CD14-positive monocyte (primary cell): ENCODE results near the gene ING4. TPM values are rescaled to one million over a fixed set of nuclear protein-coding genes. Genes with fewer than 3 reads are reported as not detected.

Experiments used
- DNase-seq, 3 donors: peaks; one replicate each; pipeline ENCODE4 v3.0.0-alpha.2; 2011 to 2022
- H2AFZ ChIP-seq: 2 replicates; pipeline ENCODE4 v1.6.0; 2012; ENCODE audit warnings: mild to moderate bottlenecking, low read depth, low read length, inconsistent platforms; ENCODE audit not compliant: insufficient read depth, poor library complexity, severe bottlenecking
- H3K27ac ChIP-seq, 2 donors: 1 replicate in 1 of 2; 2 replicates in 1 of 2; pipeline ENCODE4 v1.5.1; 2012 to 2013; ENCODE audit warnings: low read length in 2 of 2, control low read depth in 1 of 2, inconsistent platforms in 1 of 2, low read depth in 1 of 2, mild to moderate bottlenecking in 1 of 2
- H3K27me3 ChIP-seq, 2 donors: one replicate each; pipeline versions ENCODE4 v1.6.0 to v1.6.1; 2011 to 2013; ENCODE audit warnings: low read length in 2 of 2; ENCODE audit not compliant: control insufficient read depth in 2 of 2, insufficient read depth in 2 of 2
- H3K36me3 ChIP-seq, 2 donors: replicated peaks in 1 of 2; 1 replicate in 1 of 2; 2 replicates in 1 of 2; pipeline versions ENCODE4 v1.5.1 to v1.6.1; 2012 to 2013; ENCODE audit warnings: low read length in 2 of 2, control low read depth in 1 of 2, inconsistent platforms in 1 of 2, mild to moderate bottlenecking in 1 of 2; ENCODE audit not compliant: insufficient read depth in 2 of 2, control insufficient read depth in 1 of 2
- H3K4me1 ChIP-seq, 2 donors: 1 replicate in 1 of 2; 2 replicates in 1 of 2; pipeline versions ENCODE4 v1.5.1 to v1.6.1; 2012 to 2013; ENCODE audit warnings: low read length in 2 of 2, control low read depth in 1 of 2, inconsistent platforms in 1 of 2, mild to moderate bottlenecking in 1 of 2, moderate library complexity in 1 of 2; ENCODE audit not compliant: insufficient read depth in 2 of 2, control insufficient read depth in 1 of 2
- H3K4me2 ChIP-seq: replicated peaks from 2 replicates; pipeline ENCODE3; 2012; ENCODE audit warnings: low read length, moderate library complexity, mild to moderate bottlenecking; ENCODE audit not compliant: poor library complexity, severe bottlenecking; ENCODE audit errors: extremely low read depth
- H3K4me3 ChIP-seq, 3 experiments: fragments of 200-600 bp in 1 of 3; sonication (generic) in 1 of 3; replicated peaks in 1 of 3; 1 replicate in 2 of 3; 2 replicates in 1 of 3; pipeline ENCODE4 v1.5.1; 2011 to 2013; ENCODE audit warnings: low read length in 3 of 3, mild to moderate bottlenecking in 3 of 3, control low read depth in 2 of 3, low read depth in 2 of 3, inconsistent platforms in 1 of 3, moderate library complexity in 1 of 3
- H3K79me2 ChIP-seq: 2 replicates; pipeline ENCODE4 v1.6.0; 2012; ENCODE audit warnings: mild to moderate bottlenecking, control low read depth, inconsistent platforms, low read length, moderate library complexity; ENCODE audit not compliant: insufficient read depth
- H3K9ac ChIP-seq: 2 replicates; pipeline ENCODE4 v1.6.0; 2017; ENCODE audit warnings: low read length, mild to moderate bottlenecking; ENCODE audit not compliant: insufficient read depth, poor library complexity, severe bottlenecking
- H3K9me3 ChIP-seq, 2 donors: replicated peaks in 1 of 2; 1 replicate in 1 of 2; 2 replicates in 1 of 2; pipeline versions ENCODE4 v1.5.1 to v1.6.1; 2012 to 2013; ENCODE audit warnings: low read length in 2 of 2, control low read depth in 1 of 2; ENCODE audit not compliant: control insufficient read depth in 1 of 2, insufficient read depth in 1 of 2
- H4K20me1 ChIP-seq: 2 replicates; pipeline ENCODE4 v1.6.0; 2012; ENCODE audit warnings: mild to moderate bottlenecking, low read length, control low read depth, moderate library complexity; ENCODE audit not compliant: insufficient read depth
- H3K27ac Mint-ChIP-seq, 7 donors: one replicate each; pipeline ENCODE4 v1.8.0; 2020; ENCODE audit warnings: mild to moderate bottlenecking in 7 of 7, mixed read lengths in 7 of 7, moderate library complexity in 6 of 7, inconsistent platforms in 2 of 7
- H3K27me3 Mint-ChIP-seq, 3 donors: one replicate each; pipeline ENCODE4 v1.8.0; 2021 to 2022; ENCODE audit warnings: low read depth in 3 of 3, mild to moderate bottlenecking in 3 of 3, mixed read lengths in 3 of 3, moderate library complexity in 3 of 3, inconsistent platforms in 1 of 3
- H3K36me3 Mint-ChIP-seq, 2 donors: one replicate each; pipeline ENCODE4 v1.8.0; 2020; ENCODE audit warnings: mixed read lengths in 2 of 2, inconsistent platforms in 1 of 2, mild to moderate bottlenecking in 1 of 2
- H3K4me1 Mint-ChIP-seq: one replicate; pipeline ENCODE4 v1.8.0; 2020; ENCODE audit warnings: mild to moderate bottlenecking, mixed read lengths
- H3K4me3 Mint-ChIP-seq, 2 donors: one replicate each; pipeline ENCODE4 v1.8.0; 2020; ENCODE audit warnings: mild to moderate bottlenecking in 2 of 2, mixed read lengths in 2 of 2, moderate library complexity in 1 of 2
- H3K9me3 Mint-ChIP-seq, 7 donors: one replicate each; pipeline ENCODE4 v1.8.0; 2020 to 2022; ENCODE audit warnings: mixed read lengths in 7 of 7, mild to moderate bottlenecking in 6 of 7, moderate library complexity in 6 of 7, inconsistent platforms in 2 of 7
- WGBS: methylation state at CpG from one replicate; pipeline ENCODE4 v1.1.5; 2013; ENCODE audit warnings: missing lambda C conversion rate; ENCODE audit not compliant: insufficient coverage; 5-methylcytosine and 5-hydroxymethylcytosine counted together
- intact Hi-C, 2 donors: fragments of 100-400 bp; cut with micrococcal nuclease; formaldehyde crosslinking; loops; one replicate each; pipeline versions ENCODE4 v1.15.0 to v1.15.1; 2023
- polyA plus RNA-seq, 3 donors: library from polyadenylated mRNA; depleted of rRNA in 1 of 3; unstranded in 2 of 3; stranded (reverse) in 1 of 3; fragments of 300-500 nt in 2 of 3; fragments of >200 nt in 1 of 3; fragmentation: Illumina TruSeq in 2 of 3; gene quantifications; 1 replicate in 2 of 3; 2 replicates in 1 of 3; pipeline ENCODE4 v1.2.3, GENCODE V29; 2012 to 2021
- TF ChIP-seq, protein P1 (sequence below): fragments of 200-600 bp; IDR thresholded peaks from one replicate; pipeline ENCODE4 v1.8.0; 2022; ENCODE audit warnings: antibody characterized with exemption, mild to moderate bottlenecking

The ING4 gene
- polyA plus RNA-seq, 3 donors, result 62.2 to 67.1 (median 64.0) TPM

DNA sequence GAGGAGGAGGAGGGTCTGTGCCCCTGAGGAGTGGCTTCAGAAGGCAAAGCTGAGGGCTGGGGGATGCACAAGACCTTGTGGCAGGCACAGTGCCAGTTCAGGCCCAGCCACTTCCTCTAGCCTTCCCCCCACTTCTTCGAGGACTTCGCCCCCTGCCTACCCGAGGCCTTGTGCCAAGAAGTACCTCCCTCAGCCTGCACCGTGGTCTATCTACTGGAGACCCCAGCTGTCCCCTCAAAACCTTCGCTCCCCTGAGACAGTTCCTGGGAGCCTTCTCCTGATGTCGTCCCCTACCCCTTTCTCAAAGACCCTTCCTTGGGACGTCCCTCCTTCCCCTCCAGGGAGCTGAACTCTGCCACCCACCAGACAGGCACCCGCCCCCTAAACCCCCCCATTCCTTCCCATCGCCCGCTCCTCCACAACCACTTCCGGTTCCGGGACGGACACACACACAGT lies 25.7 kb upstream of the ING4 start:
- WGBS, result 0% methylated on average over 6 of the region's 13 CpGs
- Histone ChIP-seq H4K20me1 (peaks cover 28% of the 10 kb centered on the region), H3K4me1 (peaks cover 36 to 41% of the 10 kb centered on the region in 2 donors), H3K27ac (peak overlapping the region; percentile 84 to 95), H3K79me2 (peaks cover 73% of the 10 kb centered on the region), H3K27me3 (no peaks in the 10 kb centered on the region), H3K36me3 (peaks cover 6 to 25% of the 10 kb centered on the region in 2 donors), H3K9ac (peak overlapping the region; percentile 95), H3K4me2 (peak overlapping the region; percentile 83), H2AFZ (peak overlapping the region; percentile 80), H3K9me3 (no peaks in the 10 kb centered on the region), H3K4me3 (peak overlapping the region; percentile 69 to 95 (median 82))
- Mint-ChIP-seq H3K36me3 (peaks cover 26 to 32% of the 10 kb centered on the region in 2 donors), H3K4me1 (peaks cover 62% of the 10 kb centered on the region), H3K27ac (peak overlapping the region; percentile 93 to 98 (median 96)), H3K4me3 (peak overlapping the region; percentile 87 to 93), H3K9me3 (no peaks in the 10 kb centered on the region), H3K27me3 (peaks cover 1 to 3% (median 2%) of the 10 kb centered on the region in 3 donors)
- intact Hi-C loops, result loop anchor here in 1 of 2 donors (5.0 to 10.0 kb wide), 2 partner anchors 71 to 124 kb away; partner anchors contain the start of gene NOP2
- DNase-seq, result peak in 2 of 3 donors; percentile 16 to 43
- TF ChIP-seq, protein P1, sequence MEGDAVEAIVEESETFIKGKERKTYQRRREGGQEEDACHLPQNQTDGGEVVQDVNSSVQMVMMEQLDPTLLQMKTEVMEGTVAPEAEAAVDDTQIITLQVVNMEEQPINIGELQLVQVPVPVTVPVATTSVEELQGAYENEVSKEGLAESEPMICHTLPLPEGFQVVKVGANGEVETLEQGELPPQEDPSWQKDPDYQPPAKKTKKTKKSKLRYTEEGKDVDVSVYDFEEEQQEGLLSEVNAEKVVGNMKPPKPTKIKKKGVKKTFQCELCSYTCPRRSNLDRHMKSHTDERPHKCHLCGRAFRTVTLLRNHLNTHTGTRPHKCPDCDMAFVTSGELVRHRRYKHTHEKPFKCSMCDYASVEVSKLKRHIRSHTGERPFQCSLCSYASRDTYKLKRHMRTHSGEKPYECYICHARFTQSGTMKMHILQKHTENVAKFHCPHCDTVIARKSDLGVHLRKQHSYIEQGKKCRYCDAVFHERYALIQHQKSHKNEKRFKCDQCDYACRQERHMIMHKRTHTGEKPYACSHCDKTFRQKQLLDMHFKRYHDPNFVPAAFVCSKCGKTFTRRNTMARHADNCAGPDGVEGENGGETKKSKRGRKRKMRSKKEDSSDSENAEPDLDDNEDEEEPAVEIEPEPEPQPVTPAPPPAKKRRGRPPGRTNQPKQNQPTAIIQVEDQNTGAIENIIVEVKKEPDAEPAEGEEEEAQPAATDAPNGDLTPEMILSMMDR, result no peak

DNA sequence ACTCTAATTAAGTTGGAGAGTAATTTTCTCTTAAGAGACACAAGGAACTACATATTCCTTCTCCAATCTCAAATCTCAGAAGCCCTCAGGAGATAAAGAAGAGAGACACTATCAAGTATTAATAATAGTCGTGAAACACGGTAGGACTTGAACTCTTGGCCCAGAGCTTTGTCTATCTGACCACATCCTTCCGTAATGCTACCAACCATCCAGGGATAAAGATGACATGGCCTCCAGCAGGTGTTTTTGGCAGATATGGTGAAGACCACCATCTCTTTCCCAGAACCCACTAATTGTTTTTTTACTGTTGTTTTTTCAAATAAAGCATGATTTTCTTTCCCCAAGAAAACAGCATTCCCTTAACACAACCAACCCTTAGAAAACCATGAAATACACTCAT lies 22.9 kb upstream of the ING4 start:
- Histone ChIP-seq H3K9me3 (no peaks in the 10 kb centered on the region), H3K79me2 (peaks cover 96% of the 10 kb centered on the region), H3K27ac (no peak overlapping the region), H3K9ac (no peak overlapping the region), H4K20me1 (peaks cover 51% of the 10 kb centered on the region), H3K4me2 (no peak overlapping the region), H3K4me1 (peaks cover 26 to 34% of the 10 kb centered on the region in 2 donors), H3K36me3 (peaks cover 11 to 47% of the 10 kb centered on the region in 2 donors), H3K4me3 (no peak overlapping the region), H2AFZ (no peak overlapping the region), H3K27me3 (no peaks in the 10 kb centered on the region)
- no peak overlapping the region for H3K4me3 Mint-ChIP-seq
- no CpG with 5 or more reads among the region's 3 CpGs for WGBS
- TF ChIP-seq, protein P1, result no peak
- peaks cover 53% of the 10 kb centered on the region for H3K4me1 Mint-ChIP-seq
- intact Hi-C loops, result loop anchor here in 1 of 2 donors (5.0 to 10.0 kb wide), 2 partner anchors 69 to 121 kb away; partner anchors contain the start of gene NOP2
- H3K27me3 Mint-ChIP-seq, result no peaks in the 10 kb centered on the region
- DNase-seq, result no peak
- peak overlapping the region in 2 of 7 donors; percentile 2 to 28 for H3K27ac Mint-ChIP-seq
- H3K36me3 Mint-ChIP-seq, result peaks cover 34 to 55% of the 10 kb centered on the region in 2 donors
- peaks cover 0 to 1% (median 0%) of the 10 kb centered on the region in 7 donors for H3K9me3 Mint-ChIP-seq
